HG02571 (cell line): ENCODE data around the gene PARN.
"Not testable (repeated sequence)": the region's sequence is repeated elsewhere in the genome, so short reads cannot be mapped to it uniquely, and the experiment has no call there.

ENCODE experiments used
- ATAC-seq: cut with Tn5 transposase; IDR thresholded peaks from one replicate; pipeline ENCODE4 v1.9.1; 2021; ENCODE audit warnings: mild to moderate bottlenecking, moderate library complexity; ENCODE audit not compliant: unreplicated experiment

PARN gene

DNA sequence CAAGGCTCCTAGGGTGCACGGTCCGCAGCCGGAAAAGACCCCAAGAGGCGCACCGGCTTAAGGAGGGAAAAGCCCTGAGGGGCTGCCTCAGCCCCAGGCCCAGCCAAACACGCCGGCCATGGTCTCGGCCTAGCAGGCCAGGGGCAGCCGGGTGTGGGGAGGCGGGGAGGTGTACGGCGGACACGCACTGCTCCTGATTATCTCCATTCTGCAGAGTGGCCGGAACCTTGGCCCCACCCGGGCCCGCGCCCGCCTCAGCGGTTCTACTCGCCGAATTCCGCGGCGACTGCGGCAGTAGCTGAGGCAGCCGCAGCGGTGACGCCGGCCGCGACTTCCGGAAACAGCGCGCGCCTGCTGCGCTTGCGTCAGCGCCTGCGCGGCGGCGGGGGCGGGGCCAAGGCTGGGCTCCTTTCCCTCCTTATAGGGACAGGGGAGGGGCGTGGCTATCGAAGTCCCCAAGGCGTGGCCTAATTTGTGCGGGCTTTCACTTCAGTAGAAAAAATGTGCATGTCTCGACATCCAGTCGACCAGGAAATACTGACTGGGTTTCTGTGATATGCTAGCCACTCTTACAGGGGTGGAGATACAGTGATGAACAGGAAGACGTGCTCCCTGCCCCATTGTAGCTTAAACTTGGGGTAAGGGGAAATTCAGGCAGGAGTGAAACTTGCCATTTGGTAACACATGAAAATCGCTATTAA, at the start of gene PARN:
PARN (minus strand) TSS at position 342 of the 701 bp plus-strand sequence; CDS start at position 207, 135 bp downstream.
- peak; percentile 42 for ATAC-seq

- no peak for ATAC-seq
Measured at GRCh38 chr16:14678748-14679497, 48.9 kb upstream of the PARN start.

- no peak for ATAC-seq
Measured at GRCh38 chr16:14677627-14678026, 47.6 kb upstream of the PARN start.

GRCh38 chr16:14676633-14677032, 46.6 kb upstream of the PARN start:
- no peak for ATAC-seq

- no peak for ATAC-seq
Measured at GRCh38 chr16:14672403-14672971, 42.4 kb upstream of the PARN start.

DNA sequence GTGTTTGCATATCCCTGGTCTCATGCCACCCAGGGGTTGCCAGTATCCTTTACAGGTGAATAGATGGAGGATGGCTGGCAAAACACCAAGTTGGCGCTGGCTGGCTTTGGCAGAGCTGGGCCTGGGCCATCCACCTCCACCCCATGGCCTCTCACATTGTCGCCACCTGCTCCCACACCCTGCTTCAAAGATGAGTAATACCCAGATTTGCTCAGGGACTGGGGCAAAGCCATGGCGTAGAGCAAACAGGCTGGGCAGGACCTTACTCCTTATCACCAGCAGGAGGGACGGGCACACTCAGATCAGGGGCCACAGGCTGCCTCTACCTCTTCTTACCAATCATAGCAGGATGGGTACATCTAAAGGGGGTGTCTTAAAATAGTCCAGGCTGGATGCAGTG, 39.7 kb upstream of the PARN start:
- ATAC-seq, result no peak

DNA sequence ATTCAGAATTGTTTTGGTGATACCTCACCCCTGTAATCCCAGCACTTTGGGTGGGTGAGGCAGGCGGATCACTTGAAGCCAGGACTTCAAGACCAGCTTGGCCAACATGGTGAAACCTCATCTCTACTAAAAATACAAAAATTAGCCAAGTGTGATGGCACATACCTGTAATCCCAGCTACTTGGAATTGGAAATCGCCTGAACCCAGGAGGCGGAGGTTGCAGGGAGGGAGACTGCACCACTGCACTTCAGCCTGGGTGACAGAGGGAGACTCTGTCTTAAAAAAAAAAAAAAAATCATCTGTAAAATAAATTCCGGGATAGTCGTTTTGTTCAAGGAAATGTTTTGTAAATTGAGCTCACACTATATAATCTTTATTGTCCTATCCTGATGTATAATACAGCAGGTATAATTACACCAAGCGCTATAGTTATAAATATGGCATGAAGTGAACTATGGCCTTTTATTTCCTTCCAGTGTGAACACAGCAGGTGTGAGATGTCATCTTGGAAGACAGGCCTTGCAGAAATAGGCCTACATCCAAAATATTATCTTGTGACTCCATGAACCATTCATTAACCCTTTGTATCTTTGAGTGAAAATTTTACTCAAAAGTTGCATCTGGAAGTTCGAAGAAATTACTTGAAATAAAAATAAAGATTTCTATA, 38.6 kb upstream of the PARN start:
- no peak for ATAC-seq

DNA sequence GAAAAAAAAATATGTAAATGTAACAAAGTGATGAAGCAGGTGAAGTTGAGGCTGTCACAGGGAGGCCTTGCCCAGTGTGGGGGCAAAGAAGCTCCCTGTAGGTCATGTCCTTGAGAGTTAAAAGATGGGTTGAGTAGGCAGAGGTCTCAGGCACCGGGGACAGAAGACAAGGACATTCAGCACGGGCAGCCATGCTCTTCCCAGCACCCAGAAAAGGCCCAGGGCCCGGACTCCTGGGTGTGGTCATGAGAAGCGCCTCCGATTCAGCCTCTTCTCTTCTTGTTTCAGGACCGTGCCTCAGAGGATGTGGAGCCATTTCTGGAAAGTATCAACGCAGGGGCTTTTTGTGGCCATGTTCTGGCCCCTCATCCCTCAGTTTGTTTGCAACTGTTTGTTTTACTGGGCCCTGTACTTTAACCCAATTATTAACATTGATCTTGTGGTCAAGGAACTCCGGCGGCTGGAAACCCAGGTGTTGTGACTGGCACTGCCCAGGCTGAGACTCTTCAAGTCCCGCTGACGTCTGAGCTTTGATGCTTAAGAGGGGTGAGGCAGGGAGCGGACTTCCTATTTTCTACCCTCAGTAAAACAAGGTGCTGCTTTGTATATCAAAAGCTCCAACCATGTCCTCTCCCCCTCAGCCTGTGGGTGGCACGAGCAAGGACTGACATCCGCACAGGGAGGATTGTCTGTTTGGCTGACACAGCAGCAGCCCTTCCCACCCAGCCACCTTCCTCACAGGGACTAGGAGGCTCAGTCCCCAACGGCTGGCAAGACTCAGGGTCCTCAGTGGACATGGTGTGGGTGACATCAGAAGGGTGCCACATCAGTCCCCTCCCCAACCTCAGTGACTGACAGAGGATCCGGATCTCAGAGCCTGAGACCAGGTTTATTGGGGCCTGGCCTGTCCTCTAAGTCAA, 37.5 kb upstream of the PARN start:
- ATAC-seq, result no peak

DNA sequence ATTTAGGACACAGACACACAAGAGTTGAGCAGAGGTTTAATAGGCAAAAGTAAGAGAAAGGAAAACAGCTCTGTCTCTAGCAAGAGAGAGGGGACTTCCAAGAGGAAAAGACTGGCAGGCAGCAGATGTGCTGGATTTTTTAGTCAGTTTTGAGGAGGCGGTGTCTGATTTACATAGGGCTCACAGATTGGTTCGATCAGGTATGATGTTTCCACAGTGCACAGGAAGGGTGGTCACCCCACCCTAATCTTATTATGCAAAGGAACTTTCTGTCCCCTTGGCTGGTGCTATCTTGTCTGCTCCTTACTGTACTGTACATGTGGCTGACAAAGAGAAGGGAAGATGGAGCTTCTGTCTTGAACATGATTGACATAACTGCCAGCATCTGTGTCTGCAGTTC, 28.0 kb upstream of the PARN start:
- peak; percentile 65 for ATAC-seq

DNA sequence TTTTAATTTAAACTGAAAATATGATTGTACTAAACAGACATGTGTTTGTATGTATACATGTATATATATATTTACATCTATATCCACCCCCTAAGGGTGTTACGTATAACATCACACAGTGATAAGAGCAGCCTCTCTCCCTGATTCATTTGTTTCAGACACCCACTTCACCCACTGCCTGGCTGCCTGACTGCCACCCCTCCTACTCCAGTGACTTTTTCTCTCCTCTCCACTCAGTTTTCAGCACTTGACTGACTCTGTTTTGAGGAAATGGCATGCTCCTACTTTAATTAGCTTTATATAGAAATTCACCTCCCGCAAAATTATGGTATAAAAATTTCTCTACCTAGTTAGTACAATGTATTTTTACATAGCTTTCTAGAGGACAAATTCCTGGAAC, 22.7 kb upstream of the PARN start:
- ATAC-seq, result no peak

DNA sequence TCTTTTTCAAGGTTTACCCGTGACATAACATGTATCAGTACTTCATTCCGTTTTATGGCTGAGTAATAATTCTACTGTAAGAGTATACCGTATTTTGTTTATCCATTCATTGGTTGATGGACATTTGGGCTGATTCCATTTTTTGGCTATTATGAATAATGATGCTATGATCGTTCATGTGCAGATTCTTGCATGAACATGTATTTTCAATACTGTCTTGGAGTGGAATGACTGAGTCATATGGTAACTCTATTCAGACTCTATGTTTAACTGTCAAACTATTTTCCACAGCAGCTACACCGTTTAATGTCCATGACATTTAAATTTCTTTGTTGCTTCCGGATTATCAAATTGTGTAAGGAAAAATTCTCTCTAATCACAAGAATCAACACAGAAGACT, 20.6 kb upstream of the PARN start:
- ATAC-seq, result no peak

GRCh38 chr16:14649816-14650215, 19.8 kb upstream of the PARN start:
- no peak for ATAC-seq

DNA sequence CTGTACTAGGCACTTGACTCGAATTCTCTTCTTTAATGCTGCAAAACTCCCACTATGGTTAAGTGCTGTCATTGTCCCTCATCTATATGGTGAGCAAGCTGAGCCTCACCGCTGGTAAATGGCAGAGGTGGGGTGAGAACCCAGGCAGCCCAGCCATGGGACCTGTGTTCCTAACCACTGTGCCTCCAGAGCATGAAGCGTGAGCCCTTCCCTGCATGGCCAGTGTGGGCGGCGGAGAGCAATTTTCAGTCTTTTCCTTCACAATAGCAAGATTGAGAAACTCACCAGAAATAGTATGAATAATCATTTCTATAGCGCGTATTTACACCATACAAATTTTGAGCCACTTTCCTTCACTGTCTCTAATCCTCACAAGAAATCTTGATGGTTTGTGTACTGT, 11.9 kb upstream of the PARN start:
- no peak for ATAC-seq

- ATAC-seq, result no peak
Measured at GRCh38 chr16:14641206-14641605, 11.1 kb upstream of the PARN start.

DNA sequence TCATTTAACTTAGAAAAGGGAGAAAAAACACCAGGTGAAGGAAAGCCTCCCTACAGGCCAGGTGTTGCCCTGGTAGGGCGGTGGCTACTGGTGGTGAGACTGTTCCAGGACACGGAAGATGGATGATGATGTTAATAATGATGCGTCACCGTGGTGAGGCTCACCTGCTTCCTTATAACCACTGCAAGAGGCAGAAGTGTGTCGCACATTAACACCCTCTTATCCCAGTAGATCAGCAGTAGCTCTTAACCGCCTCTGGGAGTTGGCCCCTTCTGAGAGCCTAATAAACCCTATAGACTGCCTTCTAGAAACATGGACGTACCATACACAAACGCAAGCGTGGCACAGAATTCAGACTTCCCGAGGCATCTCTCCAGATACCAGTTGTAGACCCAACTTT, 10.5 kb upstream of the PARN start:
- ATAC-seq, result no peak

DNA sequence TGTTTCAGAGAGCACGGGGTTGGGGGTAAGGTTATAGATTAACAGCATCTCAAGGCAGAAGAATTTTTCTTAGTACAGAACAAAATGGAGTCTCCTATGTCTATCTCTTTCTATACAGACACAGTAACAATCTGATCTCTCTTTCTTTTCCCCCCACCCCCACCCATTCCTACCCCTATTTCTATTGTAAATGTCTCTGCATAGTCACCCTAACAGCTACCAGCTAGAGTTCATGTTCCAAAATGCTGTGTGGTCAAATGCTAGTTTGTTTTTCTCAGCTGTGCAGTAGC, 6.8 kb upstream of the PARN start:
- ATAC-seq, result not testable (repeated sequence)

DNA sequence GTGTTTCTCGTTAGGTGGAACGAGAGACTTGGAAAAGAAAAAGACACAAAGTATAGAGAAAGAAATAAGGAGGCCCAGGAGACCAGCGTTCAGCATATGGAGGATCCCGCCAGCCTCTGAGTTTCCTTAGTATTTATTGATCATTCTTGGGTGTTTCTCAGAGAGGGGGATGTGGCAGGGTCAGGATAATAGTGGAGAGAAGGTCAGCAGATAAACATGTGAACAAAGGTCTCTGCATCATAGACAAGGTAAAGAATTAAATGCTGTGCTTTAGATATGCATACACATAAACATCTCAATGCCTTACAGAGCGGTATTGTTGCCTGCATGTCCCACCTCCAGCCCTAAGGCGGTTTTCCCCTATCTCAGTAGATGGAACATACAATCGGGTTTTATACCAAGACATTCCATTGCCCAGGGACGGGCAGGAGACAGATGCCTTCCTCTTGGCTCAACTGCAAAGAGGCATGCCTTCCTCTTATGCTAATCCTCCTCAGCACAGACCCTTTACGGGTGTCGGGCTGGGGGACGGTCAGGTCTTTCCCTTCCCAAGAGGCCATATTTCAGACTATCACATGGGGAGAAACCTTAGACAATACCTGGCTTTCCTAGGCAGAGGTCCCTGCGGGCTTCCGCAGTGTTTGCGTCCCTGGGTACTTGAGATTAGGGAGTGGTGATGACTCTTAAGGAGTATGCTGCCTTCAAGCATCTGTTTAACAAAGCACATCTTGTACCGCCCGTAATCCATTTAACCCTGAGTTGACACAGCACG, 6.3 kb upstream of the PARN start:
- ATAC-seq, result not testable (repeated sequence)

- ATAC-seq, result no peak
Measured at GRCh38 chr16:14635395-14636165, 5.5 kb upstream of the PARN start.

DNA sequence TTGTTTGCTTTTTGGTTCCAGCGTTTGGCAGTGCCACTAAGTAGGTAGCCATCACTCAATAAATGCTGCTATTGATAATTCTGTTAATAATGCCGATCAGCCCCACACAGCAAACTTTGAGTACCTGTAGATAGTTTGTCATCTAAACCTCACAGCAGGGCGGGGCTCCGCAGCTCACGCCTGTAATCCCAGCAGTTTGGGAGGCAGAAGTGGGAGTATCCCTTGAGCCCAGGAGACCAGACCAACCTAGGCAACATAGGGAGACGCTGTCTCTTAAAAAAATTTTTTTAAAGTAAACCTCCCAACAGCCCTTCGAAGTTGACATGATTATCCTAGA, 4.3 kb upstream of the PARN start:
- ATAC-seq, result no peak
